ENCODE data around the gene C20orf141.

C20orf141 gene

DNA sequence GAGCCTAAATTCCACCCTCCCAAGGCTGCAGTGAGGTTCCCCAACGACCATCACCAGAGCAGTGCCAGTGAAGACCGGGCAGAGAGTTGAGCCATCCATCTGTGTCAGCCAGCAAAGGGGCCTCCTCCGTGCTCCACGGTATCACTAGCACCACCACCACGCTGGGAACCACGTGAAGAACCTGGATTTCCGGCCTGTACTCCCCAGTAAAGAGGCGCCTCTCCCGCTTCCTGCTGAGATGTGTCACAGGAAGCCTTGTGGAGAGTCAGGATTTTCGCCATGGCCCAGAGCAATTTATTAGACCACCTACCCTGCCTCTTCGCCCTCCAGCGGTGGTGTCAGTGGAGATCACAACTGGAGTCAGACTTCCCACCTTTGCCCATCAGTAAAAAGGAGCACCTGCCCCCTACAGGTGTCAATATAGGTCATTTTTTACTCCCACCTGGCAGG is 43.1 kb upstream of the C20orf141 start:
- TF ChIP-seq GABPA (IDR thresholded peaks at IDR 0.05; ENCODE audit: low read depth), result no peak
- TF ChIP-seq, protein P1, sequence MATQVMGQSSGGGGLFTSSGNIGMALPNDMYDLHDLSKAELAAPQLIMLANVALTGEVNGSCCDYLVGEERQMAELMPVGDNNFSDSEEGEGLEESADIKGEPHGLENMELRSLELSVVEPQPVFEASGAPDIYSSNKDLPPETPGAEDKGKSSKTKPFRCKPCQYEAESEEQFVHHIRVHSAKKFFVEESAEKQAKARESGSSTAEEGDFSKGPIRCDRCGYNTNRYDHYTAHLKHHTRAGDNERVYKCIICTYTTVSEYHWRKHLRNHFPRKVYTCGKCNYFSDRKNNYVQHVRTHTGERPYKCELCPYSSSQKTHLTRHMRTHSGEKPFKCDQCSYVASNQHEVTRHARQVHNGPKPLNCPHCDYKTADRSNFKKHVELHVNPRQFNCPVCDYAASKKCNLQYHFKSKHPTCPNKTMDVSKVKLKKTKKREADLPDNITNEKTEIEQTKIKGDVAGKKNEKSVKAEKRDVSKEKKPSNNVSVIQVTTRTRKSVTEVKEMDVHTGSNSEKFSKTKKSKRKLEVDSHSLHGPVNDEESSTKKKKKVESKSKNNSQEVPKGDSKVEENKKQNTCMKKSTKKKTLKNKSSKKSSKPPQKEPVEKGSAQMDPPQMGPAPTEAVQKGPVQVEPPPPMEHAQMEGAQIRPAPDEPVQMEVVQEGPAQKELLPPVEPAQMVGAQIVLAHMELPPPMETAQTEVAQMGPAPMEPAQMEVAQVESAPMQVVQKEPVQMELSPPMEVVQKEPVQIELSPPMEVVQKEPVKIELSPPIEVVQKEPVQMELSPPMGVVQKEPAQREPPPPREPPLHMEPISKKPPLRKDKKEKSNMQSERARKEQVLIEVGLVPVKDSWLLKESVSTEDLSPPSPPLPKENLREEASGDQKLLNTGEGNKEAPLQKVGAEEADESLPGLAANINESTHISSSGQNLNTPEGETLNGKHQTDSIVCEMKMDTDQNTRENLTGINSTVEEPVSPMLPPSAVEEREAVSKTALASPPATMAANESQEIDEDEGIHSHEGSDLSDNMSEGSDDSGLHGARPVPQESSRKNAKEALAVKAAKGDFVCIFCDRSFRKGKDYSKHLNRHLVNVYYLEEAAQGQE (IDR thresholded peaks at IDR 0.05; ENCODE audit: insufficient replicate concordance, low read depth), result no peak
- TF ChIP-seq, protein P2, sequence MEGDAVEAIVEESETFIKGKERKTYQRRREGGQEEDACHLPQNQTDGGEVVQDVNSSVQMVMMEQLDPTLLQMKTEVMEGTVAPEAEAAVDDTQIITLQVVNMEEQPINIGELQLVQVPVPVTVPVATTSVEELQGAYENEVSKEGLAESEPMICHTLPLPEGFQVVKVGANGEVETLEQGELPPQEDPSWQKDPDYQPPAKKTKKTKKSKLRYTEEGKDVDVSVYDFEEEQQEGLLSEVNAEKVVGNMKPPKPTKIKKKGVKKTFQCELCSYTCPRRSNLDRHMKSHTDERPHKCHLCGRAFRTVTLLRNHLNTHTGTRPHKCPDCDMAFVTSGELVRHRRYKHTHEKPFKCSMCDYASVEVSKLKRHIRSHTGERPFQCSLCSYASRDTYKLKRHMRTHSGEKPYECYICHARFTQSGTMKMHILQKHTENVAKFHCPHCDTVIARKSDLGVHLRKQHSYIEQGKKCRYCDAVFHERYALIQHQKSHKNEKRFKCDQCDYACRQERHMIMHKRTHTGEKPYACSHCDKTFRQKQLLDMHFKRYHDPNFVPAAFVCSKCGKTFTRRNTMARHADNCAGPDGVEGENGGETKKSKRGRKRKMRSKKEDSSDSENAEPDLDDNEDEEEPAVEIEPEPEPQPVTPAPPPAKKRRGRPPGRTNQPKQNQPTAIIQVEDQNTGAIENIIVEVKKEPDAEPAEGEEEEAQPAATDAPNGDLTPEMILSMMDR (IDR thresholded peaks at IDR 0.05; ENCODE audit: insufficient read depth, low read length), result no peak
- DNase-seq (ENCODE audit: low read depth in 1 of 2, low spot score in 1 of 2), result no peak
- H3K4me3 ChIP-seq (replicated peaks; ENCODE audit: insufficient read depth, low read length), result no peak overlapping the region
- no peak overlapping the region for H3K27ac ChIP-seq (replicated peaks)
- H3K27me3 ChIP-seq (ENCODE audit: insufficient read depth, poor library complexity, severe bottlenecking), result peaks cover 3% of the 10 kb centered on the region

DNA sequence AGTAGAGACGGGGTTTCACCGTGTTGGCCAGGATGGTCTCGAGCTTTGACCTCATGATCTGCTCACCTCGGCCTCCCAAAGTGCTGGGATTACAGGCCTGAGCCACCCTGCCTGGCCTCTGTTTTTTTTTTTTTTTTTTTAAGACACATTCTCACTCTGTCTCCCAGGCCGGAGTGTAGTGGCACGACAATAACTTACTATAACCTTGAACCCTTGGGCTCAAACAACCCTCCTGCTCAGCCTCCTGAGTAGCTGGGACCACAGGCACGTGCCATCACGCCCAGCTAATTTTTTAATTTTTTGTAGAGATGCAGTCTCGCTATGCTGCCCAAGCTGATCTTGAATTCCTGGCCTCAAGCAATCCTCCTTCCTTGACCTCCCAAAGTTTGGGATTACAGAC is 41.0 kb upstream of the C20orf141 start:
- Histone ChIP-seq H3K27me3 (ENCODE audit: insufficient read depth, poor library complexity, severe bottlenecking) (peaks cover 3% of the 10 kb centered on the region), H3K4me3 (replicated peaks; ENCODE audit: insufficient read depth, low read length) (no peak overlapping the region), H3K27ac (replicated peaks) (no peak overlapping the region)
- TF ChIP-seq, protein P1 (IDR thresholded peaks at IDR 0.05; ENCODE audit: insufficient replicate concordance, low read depth), result no peak
- TF ChIP-seq, protein P2 (IDR thresholded peaks at IDR 0.05; ENCODE audit: insufficient read depth, low read length), result no peak
- TF ChIP-seq SPI1 (IDR thresholded peaks at IDR 0.05; ENCODE audit: borderline replicate concordance, low read depth), result no peak
- no peak for TF ChIP-seq POLR2AphosphoS5 (IDR thresholded peaks at IDR 0.05; ENCODE audit: low read depth)
- TF ChIP-seq GABPA (IDR thresholded peaks at IDR 0.05; ENCODE audit: low read depth), result no peak
- no peak for DNase-seq (ENCODE audit: low read depth in 1 of 2, low spot score in 1 of 2)

DNA sequence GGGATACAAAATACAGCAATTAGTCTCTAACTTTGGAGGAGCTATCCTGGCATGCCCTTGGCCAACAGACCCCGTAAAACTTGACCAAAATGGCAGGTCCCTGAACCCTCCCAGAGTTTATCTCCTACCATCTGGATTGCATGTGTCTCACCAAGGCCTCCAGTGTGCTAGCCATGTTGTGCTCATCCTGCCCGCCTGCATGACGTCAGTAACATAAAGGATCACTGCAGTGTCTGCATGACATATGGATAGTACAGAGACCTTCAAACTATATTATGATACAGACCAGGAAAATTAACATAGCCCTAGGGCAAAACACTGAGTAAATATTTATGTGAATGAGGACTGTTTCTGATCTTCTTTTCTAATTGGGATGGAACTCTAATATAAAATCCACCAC is 39.6 kb upstream of the C20orf141 start:
- Histone ChIP-seq H3K27me3 (ENCODE audit: insufficient read depth, poor library complexity, severe bottlenecking) (no peaks in the 10 kb centered on the region), H3K4me3 (replicated peaks; ENCODE audit: insufficient read depth, low read length) (no peak overlapping the region), H3K27ac (replicated peaks) (no peak overlapping the region)
- DNase-seq (ENCODE audit: low read depth in 1 of 2, low spot score in 1 of 2), result no peak
- TF ChIP-seq, protein P2 (IDR thresholded peaks at IDR 0.05; ENCODE audit: insufficient read depth, low read length), result no peak
- TF ChIP-seq SPI1 (IDR thresholded peaks at IDR 0.05; ENCODE audit: borderline replicate concordance, low read depth), result no peak
- no peak for TF ChIP-seq GABPA (IDR thresholded peaks at IDR 0.05; ENCODE audit: low read depth)

DNA sequence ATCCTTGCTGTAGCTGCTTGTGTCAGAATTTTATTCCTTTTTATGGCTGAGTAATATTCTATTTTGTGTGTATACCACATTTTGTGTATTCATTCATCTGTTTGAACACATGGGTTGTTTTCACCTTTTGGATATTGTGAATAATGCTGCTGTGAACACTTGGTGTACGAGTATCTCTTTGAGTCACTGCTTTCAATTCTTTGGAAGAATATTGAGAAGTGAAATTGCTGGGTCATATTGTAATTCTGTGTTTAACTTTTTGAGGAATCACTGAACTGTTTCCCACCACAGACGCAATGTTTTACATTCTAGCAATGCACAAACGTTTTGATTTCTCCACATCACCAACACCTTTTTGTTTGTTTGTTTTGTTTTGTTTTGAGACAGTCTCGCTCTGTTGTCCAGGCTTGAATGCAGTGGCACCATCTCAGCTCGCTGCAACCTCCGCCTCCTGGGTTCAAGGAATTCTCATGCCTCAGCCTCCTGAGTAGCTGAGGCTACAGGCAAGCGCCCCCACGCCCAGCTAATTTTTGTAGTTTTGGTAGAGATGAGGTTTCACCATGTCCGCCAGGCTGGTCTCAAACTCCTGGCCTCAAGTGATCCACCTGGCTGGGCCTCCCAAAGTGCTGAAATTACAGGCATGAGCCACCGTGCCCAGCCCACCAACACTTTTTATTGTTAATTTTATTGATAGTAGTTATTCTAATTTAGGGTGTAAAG is 36.0 kb upstream of the C20orf141 start:
- DNase-seq (ENCODE audit: low read depth in 1 of 2, low spot score in 1 of 2), result no peak
- H3K27ac ChIP-seq (replicated peaks), result no peak overlapping the region
- H3K27me3 ChIP-seq (ENCODE audit: insufficient read depth, poor library complexity, severe bottlenecking), result peaks cover 2% of the 10 kb centered on the region
- no peak overlapping the region for H3K4me3 ChIP-seq (replicated peaks; ENCODE audit: insufficient read depth, low read length)
- TF ChIP-seq, protein P1 (IDR thresholded peaks at IDR 0.05; ENCODE audit: insufficient replicate concordance, low read depth), result no peak
- TF ChIP-seq, protein P2 (IDR thresholded peaks at IDR 0.05; ENCODE audit: insufficient read depth, low read length), result no peak
- no peak for TF ChIP-seq SPI1 (IDR thresholded peaks at IDR 0.05; ENCODE audit: borderline replicate concordance, low read depth)
- TF ChIP-seq POLR2AphosphoS5 (IDR thresholded peaks at IDR 0.05; ENCODE audit: low read depth), result no peak

All from HL-60 (cell line).